ENCODE measurements around the gene LRG1. TPM values are rescaled to one million over a fixed set of nuclear protein-coding genes. Genes with fewer than 3 reads are reported as not detected.

The LRG1 gene
- polyA plus RNA-seq, 1 donor from 2014 or later: not detected

- no peak for TF ChIP-seq POLR2AphosphoS5 (IDR thresholded peaks at IDR 0.05)
- TF ChIP-seq TAF1 (IDR thresholded peaks at IDR 0.05; ENCODE audit: low read depth): no peak
- no peak for TF ChIP-seq MXI1 (conservative IDR thresholded peaks at IDR 0.05; ENCODE audit: poor library complexity, severe bottlenecking)
- no peak for TF ChIP-seq EP300 (conservative IDR thresholded peaks at IDR 0.05; ENCODE audit: poor library complexity, severe bottlenecking)
- peak; percentile 13 for TF ChIP-seq REST (IDR thresholded peaks at IDR 0.05; ENCODE audit: borderline replicate concordance)
- no peak for TF ChIP-seq EZH2 (IDR thresholded peaks at IDR 0.05; ENCODE audit: borderline replicate concordance, insufficient read depth, low read length, poor library complexity, severe bottlenecking)
- Histone ChIP-seq H3K4me3 (ENCODE audit: low read length) (peak overlapping the region; percentile 92), H3F3A (ENCODE audit: insufficient read depth, low read length, poor library complexity, severe bottlenecking) (no peaks in the 10 kb centered on the region), H4K20me1 (ENCODE audit: insufficient read depth) (peaks cover 16% of the 10 kb centered on the region), H3K27me3 (ENCODE audit: insufficient read depth, low read depth, low read length) (no peaks in the 10 kb centered on the region), H3K4me2 (ENCODE audit: low read length) (no peak overlapping the region), H2AFZ (ENCODE audit: low read depth, low read length) (peak overlapping the region; percentile 56), H3K36me3 (ENCODE audit: insufficient read depth, low read length) (no peaks in the 10 kb centered on the region), H3K9ac (ENCODE audit: low read length) (peak overlapping the region; percentile 95), H3K27ac (ENCODE audit: low read length) (peak overlapping the region; percentile 55), H3K9me2 (ENCODE audit: insufficient read depth, low read length) (no peaks in the 10 kb centered on the region), H3K79me2 (replicated peaks; ENCODE audit: insufficient read depth, low read length) (peaks cover 11% of the 10 kb centered on the region), H3K9me3 (ENCODE audit: low read length) (no peaks in the 10 kb centered on the region)
Measured at GRCh38 chr19:4580961-4581665, 41.3 kb upstream of the LRG1 start.

GRCh38 chr19:4580021-4580901, 40.4 kb upstream of the LRG1 start:
- Histone ChIP-seq H3K4me2 (ENCODE audit: low read length) (peak overlapping the region; percentile 40), H4K20me1 (ENCODE audit: insufficient read depth) (peaks cover 17% of the 10 kb centered on the region), H3K9me2 (ENCODE audit: insufficient read depth, low read length) (no peaks in the 10 kb centered on the region), H3K27ac (ENCODE audit: low read length) (peak overlapping the region; percentile 28), H3K9ac (ENCODE audit: low read length) (peak overlapping the region; percentile 95), H3K27me3 (ENCODE audit: insufficient read depth, low read depth, low read length) (no peaks in the 10 kb centered on the region), H2AFZ (ENCODE audit: low read depth, low read length) (no peak overlapping the region), H3K4me3 (ENCODE audit: low read length) (peak overlapping the region; percentile 92), H3K9me3 (ENCODE audit: low read length) (no peaks in the 10 kb centered on the region), H3K79me2 (replicated peaks; ENCODE audit: insufficient read depth, low read length) (peaks cover 11% of the 10 kb centered on the region), H3K36me3 (ENCODE audit: insufficient read depth, low read length) (no peaks in the 10 kb centered on the region), H3F3A (ENCODE audit: insufficient read depth, low read length, poor library complexity, severe bottlenecking) (no peaks in the 10 kb centered on the region)
- TF ChIP-seq TAF1 (IDR thresholded peaks at IDR 0.05; ENCODE audit: low read depth) (peak; percentile 29), MXI1 (conservative IDR thresholded peaks at IDR 0.05; ENCODE audit: poor library complexity, severe bottlenecking) (no peak), EZH2 (IDR thresholded peaks at IDR 0.05; ENCODE audit: borderline replicate concordance, insufficient read depth, low read length, poor library complexity, severe bottlenecking) (no peak), POLR2AphosphoS5 (IDR thresholded peaks at IDR 0.05) (peak; percentile 68), RAD21 (conservative IDR thresholded peaks at IDR 0.05) (peak; percentile 23), EP300 (conservative IDR thresholded peaks at IDR 0.05; ENCODE audit: poor library complexity, severe bottlenecking) (peak; percentile 30), CTCF (IDR thresholded peaks at IDR 0.05; ENCODE audit: poor library complexity, severe bottlenecking) (peak; percentile 76), SMC3 (conservative IDR thresholded peaks at IDR 0.05; ENCODE audit: poor library complexity) (peak; percentile 25), REST (IDR thresholded peaks at IDR 0.05; ENCODE audit: borderline replicate concordance) (no peak)

All from neural cell (in vitro differentiated cells).